A673 (cell line): ENCODE data around the gene DCHS2.

Experiments used
- CTCF ChIP-seq: fragments of 300-800, 200-600 bp; sonication (generic); conservative IDR thresholded peaks from 2 replicates; pipeline ENCODE4 v1.5.1; 2017; ENCODE audit warnings: low read depth, mild to moderate bottlenecking, antibody characterized with exemption, low read length, moderate library complexity, mixed read lengths
- EZH2 ChIP-seq: fragments of 200-600 bp; sonication (generic); IDR thresholded peaks from 2 replicates; pipeline ENCODE4 v1.6.1; 2017; ENCODE audit warnings: borderline replicate concordance, low read depth, mild to moderate bottlenecking, mixed read lengths, antibody characterized with exemption, low read length; ENCODE audit not compliant: poor library complexity, severe bottlenecking

GRCh38 chr4:154497889-154498288, 6.3 kb upstream of the DCHS2 start:
- TF ChIP-seq CTCF, result no peak
- TF ChIP-seq EZH2, result no peak
